Posterior vena cava (tissue), 2 donors: ENCODE data around the gene IGSF3. TPM values are rescaled to one million over a fixed set of nuclear protein-coding genes. Genes with fewer than 3 reads are reported as not detected.

Source experiments
- DNase-seq: peaks from one replicate; pipeline ENCODE4 v3.0.0-alpha.2; 2020; ENCODE audit warnings: low spot score
- intact Hi-C, 2 donors: fragments of 100-400 bp; cut with DNase I; formaldehyde crosslinking; loops; one replicate each; pipeline versions ENCODE4 v1.14.1 to v1.14.2; 2022 to 2023
- long read RNA-seq, 2 donors: library from polyadenylated mRNA; unstranded; transcript quantifications; one replicate each; pipeline ENCODE4 v2.0.0, GENCODE V29; 2020 to 2021
- total RNA-seq, 2 donors: library from RNA; stranded (reverse); fragmentation: NEBNext Ultra II Directional; extraction: Animal tissue kit (Norgen Biotek cat#: 25700); gene quantifications; one replicate each; pipeline ENCODE4 v1.2.1, GENCODE V29; 2021
- donor health status: DM: yes; HTN: yes; CAD: no.
- donor health status: DM: yes; HTN: yes; CAD: no.

Gene IGSF3
- total RNA-seq = 1 to 10 TPM; 2.2 to 3.0 TPM
- long read RNA-seq, donor 1, partial matches to known transcripts = 1 of 1 reads
- long read RNA-seq, donor 1, other reads (novel, unspliced or antisense) = 0 of 1 reads
- long read RNA-seq, donor 2, partial matches to known transcripts = 0 of 2 reads
- long read RNA-seq, donor 2, other reads (novel, unspliced or antisense) = 2 of 2 reads

GRCh38 chr1:116667575-116668105 is at the start of gene IGSF3:
IGSF3 (minus strand) TSS chr1:116667733; CDS start chr1:116666326, 1,407 bp downstream.
- peak; percentile 88 for DNase-seq
- intact Hi-C loops = no loop called here

GRCh38 chr1:116717318-116717717 is 49.8 kb upstream of the IGSF3 start:
- no peak for DNase-seq
- intact Hi-C loops = no loop called here

- DNase-seq = no peak
- intact Hi-C loops = no loop called here
These were observed 48.9 kb upstream of the IGSF3 start for GRCh38 chr1:116716391-116716790.

- no peak for DNase-seq
- intact Hi-C loops = no loop called here
These were observed 45.9 kb upstream of the IGSF3 start for GRCh38 chr1:116713474-116713873.

- no peak for DNase-seq
- intact Hi-C loops = no loop called here
These were observed 45.0 kb upstream of the IGSF3 start for GRCh38 chr1:116712510-116712909.

GRCh38 chr1:116711263-116711840 is 43.8 kb upstream of the IGSF3 start:
- DNase-seq = no peak
- intact Hi-C loops = no loop called here

GRCh38 chr1:116710420-116711262 is 43.1 kb upstream of the IGSF3 start:
- intact Hi-C loops = no loop called here
- DNase-seq = no peak

- intact Hi-C loops = no loop called here
- DNase-seq = no peak
These were observed 42.2 kb upstream of the IGSF3 start for GRCh38 chr1:116709666-116710167.

GRCh38 chr1:116708255-116708900 is 40.8 kb upstream of the IGSF3 start:
- intact Hi-C loops = no loop called here
- no peak for DNase-seq

GRCh38 chr1:116706841-116707240 is 39.3 kb upstream of the IGSF3 start:
- DNase-seq = no peak
- intact Hi-C loops = no loop called here

GRCh38 chr1:116706123-116706522 is 38.6 kb upstream of the IGSF3 start:
- intact Hi-C loops = no loop called here

GRCh38 chr1:116704278-116704677 is 36.7 kb upstream of the IGSF3 start:
- intact Hi-C loops = no loop called here
- no peak for DNase-seq

More at GRCh38 chr1:116706123-116706522, 38.6 kb upstream of the IGSF3 start:
- DNase-seq = no peak

GRCh38 chr1:116699605-116700004 is 32.1 kb upstream of the IGSF3 start:
- no peak for DNase-seq
- intact Hi-C loops = no loop called here

GRCh38 chr1:116698244-116698595 is 30.7 kb upstream of the IGSF3 start:
- no peak for DNase-seq
- intact Hi-C loops = no loop called here

GRCh38 chr1:116697548-116698243 is 30.2 kb upstream of the IGSF3 start:
- intact Hi-C loops = no loop called here
- DNase-seq = no peak

GRCh38 chr1:116694524-116694923 is 27.0 kb upstream of the IGSF3 start:
- DNase-seq = no peak
- intact Hi-C loops = no loop called here

- DNase-seq = peak; percentile 85
- intact Hi-C loops = no loop called here
These were observed 26.4 kb upstream of the IGSF3 start for GRCh38 chr1:116693759-116694480.

- intact Hi-C loops = no loop called here
- DNase-seq = no peak
These were observed 25.3 kb upstream of the IGSF3 start for GRCh38 chr1:116692879-116693278.
